ENCODE results near the gene FBXL20.

Gene FBXL20

DNA sequence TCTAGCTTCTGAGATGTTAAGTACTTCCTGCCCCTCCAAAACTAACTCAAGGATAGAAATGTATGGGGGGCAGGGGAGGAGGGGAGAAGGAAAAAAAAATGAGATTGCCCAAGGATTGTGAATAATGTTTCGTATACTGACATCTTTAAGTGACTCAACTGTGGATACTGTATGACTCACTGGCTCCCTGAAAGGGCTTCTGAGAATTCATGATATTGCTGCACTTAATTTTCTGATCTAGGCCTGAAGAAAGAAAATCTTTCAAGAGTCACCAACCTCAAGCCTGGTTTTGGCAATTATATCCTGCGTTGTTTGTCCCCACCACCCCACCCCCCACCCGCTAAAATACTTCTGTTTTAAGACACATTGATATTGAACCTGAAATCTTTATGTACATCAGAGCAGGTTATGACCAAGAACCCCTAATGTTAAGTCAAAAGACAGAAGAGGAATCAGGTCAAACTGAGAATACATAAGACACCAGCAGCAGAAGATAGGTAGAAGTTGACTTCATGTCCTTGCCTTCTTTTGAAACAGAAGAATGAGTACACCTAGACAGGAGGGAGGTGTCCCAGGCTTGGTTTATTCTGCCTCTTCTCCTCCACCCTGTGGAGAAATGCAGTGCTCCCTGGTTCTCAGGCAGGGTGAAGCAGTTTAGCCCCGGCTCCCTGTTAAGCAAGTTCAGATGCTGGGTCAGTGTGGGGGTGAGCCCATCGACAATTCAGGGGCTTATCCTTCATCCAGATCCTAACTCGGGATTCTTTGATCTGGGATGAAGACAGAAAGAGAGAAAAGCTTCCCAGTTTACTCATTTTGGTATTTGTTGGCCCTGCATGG is 3.3 kb upstream of the FBXL20 start:
- in situ Hi-C loops (cut with MboI; ENCODE audit: low sequenced_read_pairs, unreplicated experiment) = no loop called here
- TF ChIP-seq, protein P1, sequence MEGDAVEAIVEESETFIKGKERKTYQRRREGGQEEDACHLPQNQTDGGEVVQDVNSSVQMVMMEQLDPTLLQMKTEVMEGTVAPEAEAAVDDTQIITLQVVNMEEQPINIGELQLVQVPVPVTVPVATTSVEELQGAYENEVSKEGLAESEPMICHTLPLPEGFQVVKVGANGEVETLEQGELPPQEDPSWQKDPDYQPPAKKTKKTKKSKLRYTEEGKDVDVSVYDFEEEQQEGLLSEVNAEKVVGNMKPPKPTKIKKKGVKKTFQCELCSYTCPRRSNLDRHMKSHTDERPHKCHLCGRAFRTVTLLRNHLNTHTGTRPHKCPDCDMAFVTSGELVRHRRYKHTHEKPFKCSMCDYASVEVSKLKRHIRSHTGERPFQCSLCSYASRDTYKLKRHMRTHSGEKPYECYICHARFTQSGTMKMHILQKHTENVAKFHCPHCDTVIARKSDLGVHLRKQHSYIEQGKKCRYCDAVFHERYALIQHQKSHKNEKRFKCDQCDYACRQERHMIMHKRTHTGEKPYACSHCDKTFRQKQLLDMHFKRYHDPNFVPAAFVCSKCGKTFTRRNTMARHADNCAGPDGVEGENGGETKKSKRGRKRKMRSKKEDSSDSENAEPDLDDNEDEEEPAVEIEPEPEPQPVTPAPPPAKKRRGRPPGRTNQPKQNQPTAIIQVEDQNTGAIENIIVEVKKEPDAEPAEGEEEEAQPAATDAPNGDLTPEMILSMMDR (IDR thresholded peaks at IDR 0.05; ENCODE audit: borderline replicate concordance, control extremely low read depth, extremely low read depth, insufficient read depth, missing control alignments) = no peak
- no peak for DNase-seq (ENCODE audit: low spot score)

DNA sequence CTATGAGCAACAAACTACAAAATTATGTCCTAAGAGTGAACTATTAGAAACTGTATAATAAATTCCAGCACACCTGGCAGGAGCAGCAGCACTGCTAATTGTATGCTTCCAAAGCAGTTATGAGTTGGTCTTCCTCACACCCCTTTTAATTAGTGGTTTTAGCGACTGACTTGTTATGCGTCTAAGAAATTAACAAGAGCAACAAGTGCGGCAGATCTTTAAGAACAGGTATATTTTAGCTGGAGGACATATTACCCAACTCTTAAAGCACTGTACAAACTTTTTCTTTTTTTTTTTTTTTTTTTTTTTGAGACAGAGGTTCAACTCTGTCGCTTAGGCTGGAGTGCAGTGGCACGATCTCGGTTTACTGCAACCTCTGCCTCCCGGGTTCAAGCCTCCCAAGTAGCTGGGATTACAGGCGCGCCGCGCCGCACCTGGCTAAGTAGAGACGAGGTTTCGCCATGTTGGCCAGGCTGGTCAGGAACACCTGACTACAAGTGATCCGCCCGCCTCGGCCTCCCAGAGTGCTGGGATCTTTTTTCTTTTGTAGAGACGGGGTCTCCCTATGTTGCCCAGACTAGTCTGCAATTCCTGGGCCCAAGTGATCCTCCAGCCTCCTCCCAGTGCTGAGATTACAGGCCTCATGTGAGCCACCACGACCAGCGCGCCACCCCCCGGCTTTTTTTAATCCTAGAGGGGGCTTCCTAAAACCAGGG is 1.6 kb upstream of the FBXL20 start:
- TF ChIP-seq, protein P1 (IDR thresholded peaks at IDR 0.05; ENCODE audit: borderline replicate concordance, control extremely low read depth, extremely low read depth, insufficient read depth, missing control alignments) = no peak
- in situ Hi-C loops (cut with MboI; ENCODE audit: low sequenced_read_pairs, unreplicated experiment) = no loop called here
- no peak for DNase-seq (ENCODE audit: low spot score)

GRCh38 chr17:39402244-39402889 is 941 bp upstream of the FBXL20 start:
- in situ Hi-C loops (cut with MboI; ENCODE audit: low sequenced_read_pairs, unreplicated experiment) = no loop called here
- TF ChIP-seq, protein P1 (IDR thresholded peaks at IDR 0.05; ENCODE audit: borderline replicate concordance, control extremely low read depth, extremely low read depth, insufficient read depth, missing control alignments) = no peak
- DNase-seq (ENCODE audit: low spot score) = peak; percentile 95

GRCh38 chr17:39400547-39401411 is 647 bp downstream of the FBXL20 start:
- in situ Hi-C loops (cut with MboI; ENCODE audit: low sequenced_read_pairs, unreplicated experiment) = no loop called here
- TF ChIP-seq, protein P1 (IDR thresholded peaks at IDR 0.05; ENCODE audit: borderline replicate concordance, control extremely low read depth, extremely low read depth, insufficient read depth, missing control alignments) = no peak
- no peak for DNase-seq (ENCODE audit: low spot score)

DNA sequence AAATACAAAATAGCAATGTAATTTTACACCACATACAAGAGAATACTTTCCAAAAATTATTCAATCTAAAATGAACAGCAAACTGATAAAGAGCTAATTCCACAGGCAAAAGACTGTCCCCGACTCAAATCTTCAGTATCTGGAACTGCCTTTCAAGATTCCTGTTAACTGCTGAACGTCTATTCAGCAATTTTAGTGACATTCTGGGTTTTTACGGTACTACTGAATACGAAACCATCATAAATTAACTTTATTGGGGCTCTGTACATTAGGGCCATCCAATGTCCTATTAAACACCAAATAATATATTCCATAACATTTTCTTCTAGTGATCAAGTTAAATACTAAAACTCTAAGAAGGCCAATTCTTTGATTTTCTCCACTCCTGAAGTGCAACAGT is 1.6 kb downstream of the FBXL20 start:
- in situ Hi-C loops (cut with MboI; ENCODE audit: low sequenced_read_pairs, unreplicated experiment) = no loop called here
- TF ChIP-seq, protein P1 (IDR thresholded peaks at IDR 0.05; ENCODE audit: borderline replicate concordance, control extremely low read depth, extremely low read depth, insufficient read depth, missing control alignments) = no peak

DNA sequence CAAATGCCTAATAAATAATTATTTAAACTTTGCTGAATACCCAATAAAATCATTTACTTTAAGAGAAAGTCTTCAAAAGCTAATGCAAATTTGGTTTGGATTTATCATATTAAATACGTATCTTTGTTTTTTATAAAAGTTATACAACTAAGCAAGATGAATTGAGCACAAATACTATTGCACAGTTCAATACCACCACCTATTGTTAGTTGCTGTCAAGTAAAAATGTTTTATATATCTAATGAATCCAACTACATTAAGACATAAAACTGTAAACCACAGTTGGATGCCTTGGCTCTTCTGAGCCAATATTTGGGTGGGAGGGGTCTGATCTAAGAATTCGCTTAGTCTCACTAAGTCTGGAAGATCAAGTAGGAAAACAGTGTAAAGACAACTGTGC is 7.7 kb downstream of the FBXL20 start:
- TF ChIP-seq, protein P1 (IDR thresholded peaks at IDR 0.05; ENCODE audit: borderline replicate concordance, control extremely low read depth, extremely low read depth, insufficient read depth, missing control alignments) = no peak
- no peak for DNase-seq (ENCODE audit: low spot score)
- in situ Hi-C loops (cut with MboI; ENCODE audit: low sequenced_read_pairs, unreplicated experiment) = no loop called here

More for the DNA sequence above, 1.6 kb downstream of the FBXL20 start:
- DNase-seq (ENCODE audit: low spot score) = no peak
